Activated naive CD4-positive, alpha-beta T cell treated with anti-CD3 and anti-CD28 coated beads for 36 hours (primary cell): Measurements from ENCODE around the gene FCHSD2. TPM values are rescaled to one million over a fixed set of nuclear protein-coding genes. Genes with fewer than 3 reads are reported as not detected.

Experiments used
- CTCF ChIA-PET: fragments of 350-600 bp; sonication (Branson Sonifier 250); formaldehyde crosslinking; loops from one replicate; lab custom pipeline; 2021; ENCODE audit warnings: antibody characterized with exemption; lab: Charles Lee
- DNase-seq: peaks from one replicate; pipeline ENCODE4 v3.0.0-alpha.2; 2020
- H3K27ac Mint-ChIP-seq: one replicate; pipeline ENCODE4 v1.8.0; 2021; ENCODE audit warnings: mild to moderate bottlenecking, mixed read lengths
- H3K27me3 Mint-ChIP-seq: one replicate; pipeline ENCODE4 v1.8.0; 2021; ENCODE audit warnings: low read depth, mixed read lengths
- H3K36me3 Mint-ChIP-seq: one replicate; pipeline ENCODE4 v1.8.0; 2021; ENCODE audit warnings: low read depth, mixed read lengths
- H3K4me1 Mint-ChIP-seq: one replicate; pipeline ENCODE4 v1.8.0; 2021; ENCODE audit warnings: low read depth, mixed read lengths
- H3K4me3 Mint-ChIP-seq: one replicate; pipeline ENCODE4 v1.8.0; 2021; ENCODE audit warnings: mild to moderate bottlenecking, moderate library complexity, mixed read lengths
- H3K9me3 Mint-ChIP-seq: one replicate; pipeline ENCODE4 v1.8.0; 2021; ENCODE audit warnings: mixed read lengths
- intact Hi-C: fragments of 100-400 bp; cut with micrococcal nuclease; formaldehyde crosslinking; loops from one replicate; pipeline ENCODE4 v1.15.1; 2023
- total RNA-seq, 2 experiments: library from RNA; stranded (reverse); gene quantifications; one replicate each; pipeline ENCODE4 v1.2.3, GENCODE V29; 2021

Gene FCHSD2
- total RNA-seq, 2 experiments from 2014 or later = 31.1 to 36.8 TPM

DNA sequence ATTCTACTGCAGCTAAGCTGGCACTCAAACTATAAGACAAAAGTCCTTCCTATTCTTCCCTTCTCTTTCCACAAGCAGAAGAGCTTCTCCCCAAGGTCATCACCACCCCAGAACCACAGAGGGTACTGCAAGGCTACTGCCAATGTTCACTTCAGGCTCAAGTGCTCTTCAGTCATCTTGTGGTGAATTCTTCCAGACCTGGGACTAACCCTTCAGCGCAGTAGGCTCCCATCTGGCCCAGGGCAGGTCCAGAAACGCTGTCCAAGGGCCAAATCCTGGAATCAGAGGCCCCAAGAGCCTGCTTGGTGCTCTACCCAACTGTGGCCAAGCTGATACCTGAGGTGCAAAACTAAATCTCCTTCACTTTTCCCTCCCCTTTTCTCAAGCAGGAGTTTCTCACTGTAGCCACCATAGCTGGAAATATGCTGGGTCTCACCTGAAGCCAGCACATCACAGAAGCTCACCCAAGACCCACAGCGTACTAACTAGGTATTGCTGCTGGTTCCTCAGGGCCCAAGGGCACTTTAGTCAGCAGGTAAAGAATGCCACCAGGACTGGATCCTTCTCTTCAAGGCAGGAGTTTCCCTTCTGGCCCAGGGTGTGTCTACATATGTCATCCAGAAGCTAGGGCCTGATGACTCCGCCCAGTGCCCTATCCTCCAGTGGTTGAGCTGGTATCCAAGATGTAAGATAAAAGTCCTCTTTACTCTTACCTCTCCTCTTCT lies 27.8 kb downstream of the FCHSD2 start:
- no peaks in the 10 kb centered on the region for H3K27me3 Mint-ChIP-seq
- H3K4me3 Mint-ChIP-seq = no peak overlapping the region
- peaks cover 17% of the 10 kb centered on the region for H3K9me3 Mint-ChIP-seq
- CTCF ChIA-PET = interaction anchor here (0.6 to 1.1 kb wide), 3 partner anchors 64 to 633 kb away, joined by 3 to 6 read pairs (median 4); no protein-coding TSS in a partner anchor
- H3K4me1 Mint-ChIP-seq = peaks cover 2% of the 10 kb centered on the region
- H3K27ac Mint-ChIP-seq = no peak overlapping the region
- no peak for DNase-seq
- H3K36me3 Mint-ChIP-seq = peaks cover 5% of the 10 kb centered on the region
- intact Hi-C loops = no loop called here

DNA sequence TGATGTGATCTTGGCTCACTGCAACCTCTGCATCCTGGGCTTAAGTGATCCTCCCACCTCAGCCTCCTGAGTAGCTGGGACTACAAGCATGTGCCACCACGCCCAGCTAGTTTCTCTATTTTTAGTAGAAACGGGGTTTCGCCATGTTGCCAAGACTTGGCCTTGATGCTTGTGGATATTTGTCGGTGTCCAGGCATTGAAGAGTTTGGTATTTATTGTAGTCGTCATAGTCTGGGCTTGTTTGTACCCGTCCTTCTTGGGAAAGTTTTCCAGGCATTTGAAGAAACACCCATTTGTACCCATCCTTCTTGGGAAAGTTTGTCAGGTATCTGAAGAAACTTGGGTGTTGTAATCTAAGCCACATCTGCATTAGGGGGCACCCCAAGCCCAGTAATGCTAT lies 28.7 kb downstream of the FCHSD2 start:
- Mint-ChIP-seq H3K27me3 (no peaks in the 10 kb centered on the region), H3K36me3 (peaks cover 5% of the 10 kb centered on the region), H3K4me3 (no peak overlapping the region), H3K27ac (no peak overlapping the region), H3K4me1 (peaks cover 3% of the 10 kb centered on the region), H3K9me3 (peaks cover 21% of the 10 kb centered on the region)
- intact Hi-C loops = no loop called here
- DNase-seq = no peak
- CTCF ChIA-PET = interaction anchor here (0.6 to 1.4 kb wide), 3 partner anchors 30 to 237 kb away, joined by 3 to 5 read pairs (median 4); no protein-coding TSS in a partner anchor

DNA sequence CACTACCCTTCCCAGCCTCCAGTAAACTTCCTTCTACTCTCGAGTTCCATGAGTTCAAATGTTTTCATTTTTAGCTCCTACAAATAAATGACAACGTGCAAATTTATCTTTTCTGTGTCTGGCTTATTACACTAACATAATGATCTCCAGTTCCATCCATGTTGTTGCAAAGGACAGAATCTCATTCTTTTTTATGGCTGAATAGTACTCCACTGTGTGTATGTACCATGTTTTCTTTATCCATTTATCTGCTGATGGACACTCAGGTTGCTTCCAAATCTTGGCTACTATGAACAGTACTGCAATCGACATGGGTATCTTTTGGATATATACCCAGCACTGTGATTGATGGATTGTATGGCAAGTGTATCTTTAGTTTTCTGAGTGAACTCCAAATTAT lies 34.5 kb downstream of the FCHSD2 start:
- no peaks in the 10 kb centered on the region for H3K27me3 Mint-ChIP-seq
- no peak overlapping the region for H3K4me3 Mint-ChIP-seq
- intact Hi-C loops = no loop called here
- no peak overlapping the region for H3K27ac Mint-ChIP-seq
- CTCF ChIA-PET = no interaction called here
- no peak for DNase-seq
- peaks cover 1% of the 10 kb centered on the region for H3K4me1 Mint-ChIP-seq
- H3K36me3 Mint-ChIP-seq = peaks cover 5% of the 10 kb centered on the region
- H3K9me3 Mint-ChIP-seq = peaks cover 26% of the 10 kb centered on the region

DNA sequence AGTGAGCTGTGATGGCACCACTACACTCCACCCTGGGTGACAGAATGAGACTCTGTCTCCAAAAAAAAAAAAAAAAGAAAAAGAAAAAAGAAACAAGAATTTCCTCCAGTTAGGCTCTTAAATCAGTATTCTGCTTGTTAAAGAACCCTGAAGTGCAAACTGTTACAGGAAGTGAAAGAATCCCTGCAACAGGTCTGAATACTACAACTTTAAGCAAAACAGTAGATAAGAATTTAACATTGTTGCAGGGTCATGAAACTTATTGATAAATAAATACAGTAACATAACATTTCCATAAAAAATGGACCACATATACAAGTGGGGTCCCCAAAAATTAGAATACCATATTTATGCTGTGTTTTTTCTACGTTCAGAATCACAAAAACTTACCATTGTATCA lies 35.8 kb downstream of the FCHSD2 start:
- Mint-ChIP-seq H3K4me3 (no peak overlapping the region), H3K36me3 (peaks cover 4% of the 10 kb centered on the region), H3K9me3 (peaks cover 24% of the 10 kb centered on the region), H3K27me3 (no peaks in the 10 kb centered on the region), H3K27ac (no peak overlapping the region), H3K4me1 (peaks cover 1% of the 10 kb centered on the region)
- CTCF ChIA-PET = no interaction called here
- DNase-seq = no peak
- intact Hi-C loops = no loop called here

DNA sequence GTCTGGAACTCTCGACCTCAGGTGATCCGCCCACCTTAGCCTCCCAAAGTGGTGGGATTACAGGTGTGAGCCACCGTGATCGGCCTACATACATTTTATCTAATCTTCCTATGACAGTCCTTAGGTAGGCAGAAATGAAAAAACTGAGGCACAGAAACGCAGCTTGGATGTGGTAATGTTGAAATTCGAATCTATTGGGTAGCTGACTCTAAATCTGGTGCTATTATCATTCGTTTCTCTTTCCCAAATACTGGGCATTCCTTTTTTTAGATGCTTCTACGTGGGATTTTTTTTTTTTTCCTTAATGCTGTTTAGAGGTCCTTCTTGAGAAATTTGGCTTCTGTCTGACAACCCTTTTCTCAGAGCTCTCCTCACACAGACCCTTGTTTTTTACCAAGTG lies 41.5 kb downstream of the FCHSD2 start:
- H3K36me3 Mint-ChIP-seq = peaks cover 9% of the 10 kb centered on the region
- intact Hi-C loops = no loop called here
- H3K9me3 Mint-ChIP-seq = peaks cover 2% of the 10 kb centered on the region
- DNase-seq = no peak
- H3K27me3 Mint-ChIP-seq = no peaks in the 10 kb centered on the region
- CTCF ChIA-PET = no interaction called here
- peaks cover 12% of the 10 kb centered on the region for H3K4me1 Mint-ChIP-seq
- no peak overlapping the region for H3K27ac Mint-ChIP-seq
- no peak overlapping the region for H3K4me3 Mint-ChIP-seq

DNA sequence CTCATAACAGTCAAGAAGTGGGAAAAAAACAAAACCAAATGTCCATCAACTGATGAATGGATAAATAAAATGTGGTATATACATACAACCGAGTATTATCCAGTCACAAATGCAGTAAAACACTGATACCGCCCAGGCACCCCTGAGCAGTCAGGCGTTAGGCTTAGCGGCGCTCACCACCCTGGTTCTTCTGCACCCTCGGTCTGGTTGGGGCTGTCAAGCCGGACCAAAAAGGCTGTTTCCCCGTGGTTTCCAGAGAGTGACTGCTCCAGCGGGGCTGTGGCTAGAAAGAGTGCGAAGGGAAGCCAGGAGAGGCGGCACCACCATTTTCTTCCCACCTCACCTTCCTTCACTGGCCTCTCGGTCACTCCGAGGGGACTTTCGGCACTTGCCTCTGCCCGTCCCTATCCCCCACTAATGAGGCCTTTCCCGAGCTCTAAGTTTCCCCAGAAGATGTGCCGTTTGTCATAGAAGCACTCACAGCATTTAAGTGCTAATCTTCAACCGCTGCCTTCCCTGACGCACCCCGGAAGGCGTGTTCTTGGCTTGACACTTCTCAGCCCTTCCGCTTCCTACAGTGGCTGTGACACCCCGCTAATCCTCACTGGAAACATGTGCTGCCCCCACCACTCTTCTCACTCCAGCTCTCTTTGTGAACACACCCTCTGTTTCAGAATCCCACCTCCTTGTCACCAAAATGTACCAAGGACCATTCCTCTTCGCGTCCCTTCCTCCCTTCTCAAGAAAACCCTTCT lies 42.4 kb downstream of the FCHSD2 start:
- intact Hi-C loops = no loop called here
- no peaks in the 10 kb centered on the region for H3K27me3 Mint-ChIP-seq
- H3K36me3 Mint-ChIP-seq = peaks cover 9% of the 10 kb centered on the region
- DNase-seq = no peak
- no peak overlapping the region for H3K4me3 Mint-ChIP-seq
- H3K4me1 Mint-ChIP-seq = peaks cover 15% of the 10 kb centered on the region
- no peak overlapping the region for H3K27ac Mint-ChIP-seq
- CTCF ChIA-PET = no interaction called here
- peaks cover 2% of the 10 kb centered on the region for H3K9me3 Mint-ChIP-seq

DNA sequence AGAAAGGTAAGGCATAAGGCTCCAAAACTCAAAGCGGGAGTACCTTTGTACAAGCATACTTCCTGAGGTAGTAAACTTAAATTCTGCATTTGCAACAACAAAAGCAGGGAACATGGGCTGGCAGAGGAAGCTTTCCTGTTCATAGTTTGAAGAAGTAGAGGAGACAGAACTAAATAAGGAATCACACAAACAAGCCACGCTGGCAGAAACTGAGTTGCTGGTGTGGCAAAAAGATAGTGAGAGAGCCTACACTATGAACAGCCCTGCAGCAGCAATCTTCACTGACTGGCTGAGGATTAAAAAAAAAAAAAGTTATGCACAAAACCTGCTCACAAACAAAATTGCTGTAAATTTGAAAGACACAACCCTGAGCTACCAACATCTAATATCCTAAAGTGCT lies 46.5 kb downstream of the FCHSD2 start:
- no peaks in the 10 kb centered on the region for H3K9me3 Mint-ChIP-seq

DNA sequence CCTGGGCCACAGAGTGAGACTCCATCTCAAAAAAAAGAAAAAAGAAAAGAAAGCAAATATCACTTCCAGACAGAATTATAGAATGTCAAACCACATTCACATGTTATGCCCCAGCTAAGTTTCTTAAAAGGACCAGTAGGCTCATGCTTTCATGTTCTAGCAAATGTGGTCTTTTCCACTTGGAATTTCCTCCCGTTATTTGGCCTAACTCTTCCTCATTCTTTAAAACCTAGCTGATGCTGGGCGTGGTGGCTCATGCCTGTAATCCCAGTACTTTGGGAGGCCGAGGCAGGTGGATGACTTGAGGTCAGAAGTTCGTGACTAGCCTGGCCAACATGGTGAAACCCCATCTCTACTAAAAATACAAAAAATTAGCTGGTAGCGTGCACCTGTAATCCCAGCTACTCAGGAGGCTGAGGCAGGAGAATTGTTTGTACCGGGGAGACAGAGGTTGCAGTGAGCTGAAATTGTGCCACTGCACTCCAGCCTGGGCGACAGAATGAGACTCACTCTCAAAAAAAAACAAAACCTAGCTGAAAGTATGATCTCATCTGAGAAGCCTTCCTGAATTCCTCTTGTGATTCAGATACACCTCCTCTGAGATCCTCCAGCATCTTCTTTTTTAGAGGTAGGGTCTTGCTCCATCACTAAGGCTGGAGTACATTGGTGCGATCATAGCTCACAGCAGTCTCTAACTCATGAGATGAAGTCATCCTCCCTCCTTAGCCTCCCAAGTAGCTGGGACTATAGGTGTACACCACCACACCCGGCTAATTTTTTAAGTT lies 50.4 kb downstream of the FCHSD2 start:
- Mint-ChIP-seq H3K9me3 (no peaks in the 10 kb centered on the region), H3K4me1 (peaks cover 18% of the 10 kb centered on the region), H3K36me3 (peaks cover 7% of the 10 kb centered on the region), H3K27ac (no peak overlapping the region), H3K27me3 (no peaks in the 10 kb centered on the region), H3K4me3 (no peak overlapping the region)
- no peak for DNase-seq
- CTCF ChIA-PET = no interaction called here
- intact Hi-C loops = no loop called here

More for the DNA sequence above, 46.5 kb downstream of the FCHSD2 start:
- no peak for DNase-seq
- H3K27ac Mint-ChIP-seq = no peak overlapping the region
- H3K4me1 Mint-ChIP-seq = peaks cover 10% of the 10 kb centered on the region
- peaks cover 11% of the 10 kb centered on the region for H3K36me3 Mint-ChIP-seq
- CTCF ChIA-PET = interaction anchor here (0.6 kb wide), 1 partner anchor 587 kb away, joined by 6 read pairs; no protein-coding TSS in a partner anchor
- intact Hi-C loops = no loop called here
- H3K27me3 Mint-ChIP-seq = no peaks in the 10 kb centered on the region
- H3K4me3 Mint-ChIP-seq = no peak overlapping the region

DNA sequence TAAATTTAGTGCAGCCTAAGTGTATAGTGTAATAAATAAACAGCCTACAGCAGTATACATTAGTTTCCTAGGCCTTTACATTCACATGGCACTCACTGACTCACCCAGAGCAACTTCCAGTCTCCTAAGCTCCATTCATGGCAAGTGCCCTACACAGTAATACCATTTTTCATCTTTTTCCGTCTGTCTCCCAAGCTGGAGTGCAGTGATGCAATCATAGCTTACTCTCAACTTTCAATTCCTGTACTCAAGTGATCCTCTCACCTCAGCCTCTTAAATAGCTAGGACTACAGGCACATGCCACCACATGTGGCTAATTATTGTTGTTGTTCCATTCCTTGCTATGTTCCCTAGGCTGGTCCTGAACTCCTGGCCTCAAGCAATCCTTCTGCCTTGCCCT lies 54.4 kb downstream of the FCHSD2 start:
- Mint-ChIP-seq H3K36me3 (peaks cover 8% of the 10 kb centered on the region), H3K4me3 (no peak overlapping the region), H3K27ac (peak overlapping the region; percentile 15), H3K27me3 (no peaks in the 10 kb centered on the region), H3K4me1 (peaks cover 21% of the 10 kb centered on the region), H3K9me3 (no peaks in the 10 kb centered on the region)
- DNase-seq = no peak
- intact Hi-C loops = no loop called here
- CTCF ChIA-PET = interaction anchor here (0.7 to 1.5 kb wide), 2 partner anchors 90 to 271 kb away, joined by 3 to 4 read pairs; no protein-coding TSS in a partner anchor

DNA sequence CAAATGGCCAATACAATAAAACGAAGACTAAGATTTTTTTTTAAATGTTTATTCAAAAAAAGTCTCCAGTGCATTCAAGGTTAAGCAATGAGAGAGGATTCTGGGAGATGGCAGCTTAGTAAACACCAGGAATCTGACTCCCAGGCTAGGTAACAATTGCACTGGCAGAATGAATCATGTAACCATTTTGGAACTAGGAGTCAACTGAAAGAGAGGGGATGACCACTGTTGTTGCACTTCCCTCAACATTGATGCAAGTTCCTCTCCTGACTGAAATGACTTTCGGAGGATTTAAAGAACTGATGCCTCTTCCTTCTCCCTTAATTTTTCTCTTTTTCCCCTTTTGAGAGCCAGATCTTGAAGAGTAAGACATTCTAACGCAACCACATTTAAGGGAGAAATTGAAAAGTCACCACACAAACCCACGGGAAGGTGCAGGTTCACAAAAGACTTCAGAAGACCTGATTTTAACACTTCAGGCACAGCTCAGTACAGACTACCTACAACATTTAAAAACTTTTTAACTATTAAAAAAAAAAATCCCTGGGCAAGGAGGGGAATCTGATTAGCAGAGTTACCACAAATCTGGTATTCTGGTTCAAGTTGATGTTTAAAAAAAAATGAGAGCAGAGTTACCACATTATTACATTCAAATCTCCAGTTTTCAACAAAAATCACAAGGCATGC lies 56.8 kb downstream of the FCHSD2 start:
- Mint-ChIP-seq H3K27me3 (no peaks in the 10 kb centered on the region), H3K27ac (no peak overlapping the region), H3K4me3 (no peak overlapping the region), H3K9me3 (no peaks in the 10 kb centered on the region), H3K36me3 (peaks cover 4% of the 10 kb centered on the region), H3K4me1 (peaks cover 21% of the 10 kb centered on the region)
- DNase-seq = no peak
- intact Hi-C loops = no loop called here
- CTCF ChIA-PET = no interaction called here

DNA sequence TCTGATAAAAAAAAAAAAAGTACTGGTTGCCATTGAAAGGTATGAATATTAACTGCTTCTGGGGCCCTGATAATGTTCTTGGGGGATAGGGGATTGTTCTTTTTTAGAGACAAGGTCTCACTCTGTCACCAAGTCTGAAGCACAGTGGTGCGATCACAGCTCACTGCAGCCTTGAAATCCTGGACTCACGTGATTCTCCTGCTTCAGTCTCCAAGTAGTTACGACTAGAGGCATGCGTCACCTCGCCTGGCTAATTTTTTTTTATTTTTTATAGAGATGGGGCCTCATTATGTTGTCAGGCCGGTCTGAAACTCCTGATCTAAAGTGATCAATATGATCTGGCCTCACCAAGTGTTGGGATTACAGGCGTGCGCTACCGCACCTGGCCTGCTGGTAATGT lies 63.5 kb downstream of the FCHSD2 start:
- peaks cover 14% of the 10 kb centered on the region for H3K4me1 Mint-ChIP-seq
- H3K4me3 Mint-ChIP-seq = no peak overlapping the region
- peaks cover 6% of the 10 kb centered on the region for H3K9me3 Mint-ChIP-seq
- no peak for DNase-seq
- intact Hi-C loops = no loop called here
- CTCF ChIA-PET = no interaction called here
- H3K27ac Mint-ChIP-seq = no peak overlapping the region
- peaks cover 21% of the 10 kb centered on the region for H3K36me3 Mint-ChIP-seq
- no peaks in the 10 kb centered on the region for H3K27me3 Mint-ChIP-seq

DNA sequence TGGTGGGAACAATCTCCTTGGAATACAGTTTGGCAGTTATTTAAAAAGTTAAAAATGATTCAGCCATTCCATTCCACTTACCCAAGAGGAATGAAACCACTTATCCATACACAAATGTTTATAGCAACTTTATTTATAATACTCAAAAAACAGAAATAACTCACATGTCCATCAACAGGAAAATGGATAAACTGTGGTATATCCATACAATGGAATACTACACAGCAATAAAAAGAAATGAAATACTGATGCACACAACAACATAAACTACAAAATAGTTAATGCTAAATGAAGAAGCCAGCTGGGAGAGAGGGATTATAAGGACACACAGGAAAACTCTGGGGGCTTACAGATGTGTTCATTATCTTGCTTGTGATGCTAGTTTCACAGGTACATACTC lies 64.7 kb downstream of the FCHSD2 start:
- CTCF ChIA-PET = interaction anchor here (0.5 kb wide), 1 partner anchor 99 kb away, joined by 3 read pairs; no protein-coding TSS in a partner anchor
- Mint-ChIP-seq H3K27ac (no peak overlapping the region), H3K36me3 (peaks cover 19% of the 10 kb centered on the region), H3K4me3 (no peak overlapping the region), H3K4me1 (peaks cover 24% of the 10 kb centered on the region), H3K9me3 (peaks cover 6% of the 10 kb centered on the region), H3K27me3 (no peaks in the 10 kb centered on the region)
- no peak for DNase-seq
- intact Hi-C loops = no loop called here
